ENCODE data around the gene TRIM72. TPM values are rescaled to one million over a fixed set of nuclear protein-coding genes. Genes with fewer than 3 reads are reported as not detected.
"Not testable (repeated sequence)": the region's sequence is repeated elsewhere in the genome, so short reads cannot be mapped to it uniquely, and the experiment has no call there.

TRIM72 gene
- total RNA-seq, 2 donors from 2014 or later: 0.08 TPM; not detected in 1

DNA sequence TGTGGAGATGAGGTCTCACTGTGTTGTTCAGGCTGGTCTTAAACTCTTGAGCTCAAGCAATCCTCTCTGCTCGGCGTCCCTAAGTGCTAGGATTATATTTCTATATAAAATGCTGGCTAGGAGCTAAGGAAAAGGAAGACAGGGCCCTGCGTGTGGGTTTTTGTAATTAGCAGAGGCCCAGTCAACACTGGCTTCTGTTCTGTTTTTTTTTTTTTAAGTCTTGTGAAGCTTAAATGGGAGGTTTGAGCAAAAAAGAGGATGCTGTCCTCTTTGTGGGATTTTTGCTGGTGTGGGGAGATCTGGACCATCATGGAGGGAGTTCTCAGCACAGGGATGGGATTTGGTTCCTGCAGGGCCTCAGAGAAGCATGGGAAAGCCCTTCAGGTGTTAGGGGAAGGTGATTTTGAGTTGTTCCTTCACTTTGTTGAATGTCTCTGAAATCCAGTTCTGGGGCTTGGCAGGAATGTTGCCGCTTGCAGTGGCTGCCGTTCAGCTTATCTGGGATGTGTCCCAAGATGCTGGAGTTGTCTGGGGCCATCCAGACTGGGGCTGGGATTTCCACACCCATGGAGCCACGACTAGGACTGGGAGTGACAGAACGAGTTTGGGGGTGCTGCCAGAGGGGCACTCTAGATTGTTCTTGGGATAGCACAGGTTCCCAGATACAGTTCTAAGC is 15.6 kb upstream of the TRIM72 start:
- peaks cover 64% of the 10 kb centered on the region for H3K36me3 Mint-ChIP-seq (ENCODE audit: low read depth)
- no peak overlapping the region for H3K4me3 Mint-ChIP-seq
- H3K27ac Mint-ChIP-seq: no peak overlapping the region
- ATAC-seq (replicated peaks): no peak
- peaks cover 39% of the 10 kb centered on the region for H3K4me1 Mint-ChIP-seq
- H3K27me3 Mint-ChIP-seq: no peaks in the 10 kb centered on the region
- H3K9me3 Mint-ChIP-seq: no peaks in the 10 kb centered on the region

DNA sequence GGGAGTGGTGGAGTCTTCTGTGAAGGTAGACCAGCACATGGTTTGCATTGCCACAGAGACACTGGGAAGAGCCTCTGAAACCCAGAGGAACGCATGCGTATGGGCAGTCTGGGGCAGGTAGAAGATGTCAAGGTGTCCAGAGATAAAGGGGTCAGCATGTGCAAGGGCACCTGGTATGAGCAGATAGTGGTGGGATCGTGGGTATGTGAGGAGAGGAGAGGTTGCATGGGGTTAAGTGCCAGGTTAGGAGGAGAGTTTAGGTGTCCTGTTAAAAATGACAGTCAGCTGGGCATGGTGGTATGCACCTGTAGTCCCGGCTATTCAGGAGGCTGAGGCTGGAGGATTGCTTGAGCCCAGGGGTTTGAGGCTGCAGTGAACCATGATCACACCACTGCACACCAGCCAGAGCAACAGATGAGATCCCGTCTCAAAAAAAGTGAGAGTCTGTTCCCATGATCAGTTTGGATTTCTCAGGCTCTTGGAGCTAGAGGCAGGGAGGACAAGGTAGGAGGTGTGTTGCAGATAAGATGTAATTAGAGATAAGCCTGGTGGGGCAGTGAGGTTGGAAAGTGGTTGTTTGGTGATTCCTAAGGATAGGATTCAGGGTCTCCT is 14.4 kb upstream of the TRIM72 start:
- Mint-ChIP-seq H3K4me3 (peak overlapping the region; percentile 32), H3K36me3 (ENCODE audit: low read depth) (peaks cover 52% of the 10 kb centered on the region), H3K9me3 (no peaks in the 10 kb centered on the region), H3K4me1 (peaks cover 32% of the 10 kb centered on the region), H3K27me3 (no peaks in the 10 kb centered on the region), H3K27ac (peak overlapping the region; percentile 70)
- ATAC-seq (replicated peaks): no peak

DNA sequence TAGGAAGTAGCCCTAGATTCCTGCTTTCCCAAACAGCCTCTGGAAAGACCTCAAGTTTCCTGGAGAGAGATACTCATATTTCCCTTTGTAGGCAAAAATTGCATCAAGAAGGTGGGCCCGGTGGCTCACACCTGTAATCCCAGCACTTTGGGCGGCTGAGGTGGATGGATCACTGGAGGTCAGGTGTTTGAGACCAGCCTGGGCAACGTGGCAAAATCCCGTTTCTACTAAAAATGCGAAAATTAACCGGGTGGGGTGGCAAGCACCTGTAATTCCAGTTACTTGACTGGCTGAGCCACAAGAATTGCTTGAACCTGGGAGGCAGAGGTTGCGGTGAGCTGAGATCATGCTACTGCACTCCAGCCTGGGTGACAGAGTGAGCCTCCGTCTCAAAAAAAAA is 13.8 kb upstream of the TRIM72 start:
- Mint-ChIP-seq H3K36me3 (ENCODE audit: low read depth) (peaks cover 46% of the 10 kb centered on the region), H3K27ac (peak overlapping the region; percentile 70), H3K4me1 (peaks cover 32% of the 10 kb centered on the region), H3K4me3 (peak overlapping the region; percentile 32)
- H3K27me3 Mint-ChIP-seq; ATAC-seq (replicated peaks); H3K9me3 Mint-ChIP-seq: not testable (repeated sequence)

DNA sequence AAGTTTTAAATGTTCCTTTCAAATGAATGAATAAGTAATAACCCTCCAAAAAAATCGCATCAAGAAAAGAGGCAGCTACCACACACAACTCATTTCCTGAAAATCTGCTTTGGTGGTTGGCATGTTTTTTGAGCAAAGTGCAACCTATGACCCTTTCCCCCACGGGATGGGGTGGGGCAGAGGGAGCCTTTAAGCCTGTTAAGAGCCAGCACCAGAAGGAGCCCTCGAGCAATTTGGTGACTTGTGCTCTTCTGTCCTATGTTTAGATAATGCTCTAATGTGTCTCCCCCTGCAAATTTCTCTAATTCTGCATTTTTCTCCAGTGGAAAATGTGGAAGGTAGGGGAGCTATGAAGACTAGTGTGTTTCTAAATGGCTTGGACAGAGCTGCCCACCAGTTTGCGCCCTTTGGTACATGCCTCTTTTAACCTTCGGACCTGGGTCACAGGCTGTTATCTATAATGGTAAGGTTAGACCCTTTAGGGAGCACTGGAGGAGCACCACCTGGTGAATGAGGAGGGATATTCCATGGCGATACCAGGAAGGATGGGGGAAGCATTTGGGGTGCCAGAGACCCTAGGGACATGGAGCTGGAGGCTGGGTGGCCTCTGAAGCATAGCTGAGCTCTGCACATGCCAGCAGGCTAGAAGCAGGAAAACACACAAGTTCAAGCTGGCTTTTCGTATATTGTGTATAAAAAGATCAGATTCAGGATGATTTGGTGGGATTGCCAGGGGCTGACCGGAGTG is 12.9 kb upstream of the TRIM72 start:
- no peaks in the 10 kb centered on the region for H3K9me3 Mint-ChIP-seq
- peak overlapping the region; percentile 69 for H3K27ac Mint-ChIP-seq
- peaks cover 32% of the 10 kb centered on the region for H3K4me1 Mint-ChIP-seq
- peaks cover 37% of the 10 kb centered on the region for H3K36me3 Mint-ChIP-seq (ENCODE audit: low read depth)
- H3K4me3 Mint-ChIP-seq: peak overlapping the region; percentile 81
- peak; percentile 69 for ATAC-seq (replicated peaks)
- H3K27me3 Mint-ChIP-seq: no peaks in the 10 kb centered on the region

DNA sequence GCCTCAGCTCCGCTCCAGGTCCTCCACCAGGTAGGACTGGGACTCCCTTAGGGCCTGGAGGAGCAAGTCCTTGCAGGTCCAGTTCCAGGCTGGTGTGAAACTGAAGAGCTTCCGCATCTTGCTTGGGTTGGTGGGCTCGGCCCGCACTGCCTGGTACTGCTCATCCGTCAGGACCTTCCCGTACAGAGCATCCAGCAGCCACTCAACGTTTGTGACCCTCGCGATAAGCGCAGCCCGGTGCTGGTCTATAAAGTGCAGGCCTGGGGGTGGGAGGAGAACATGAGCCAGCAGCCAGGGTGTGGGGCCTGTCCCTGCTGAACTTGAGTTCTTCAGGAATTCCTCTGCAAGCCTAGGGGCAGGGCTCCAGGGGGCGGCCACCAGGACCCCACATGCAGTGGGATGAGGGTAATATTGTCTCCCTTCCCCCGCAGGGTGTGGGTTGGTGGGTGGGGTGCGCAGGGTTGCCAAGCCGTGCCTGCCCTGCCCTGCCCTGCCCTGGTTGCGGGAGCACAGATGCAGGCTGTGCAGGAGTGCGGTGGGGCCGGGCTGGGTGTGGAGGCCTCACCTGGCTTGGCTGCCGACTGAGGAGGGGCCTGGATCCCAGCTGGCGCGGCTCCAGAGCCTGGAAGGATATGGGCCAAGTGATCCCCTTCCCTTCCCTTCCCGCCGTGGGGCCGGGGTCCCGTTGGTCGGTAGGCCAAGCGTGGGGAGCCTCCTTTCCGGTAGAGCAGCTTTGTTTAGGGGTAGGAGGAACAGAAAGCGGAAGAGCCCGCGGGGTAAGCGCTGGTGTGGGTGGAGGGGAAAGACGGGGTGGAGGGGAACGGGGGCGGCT is 12.1 kb upstream of the TRIM72 start:
- ATAC-seq (replicated peaks): peak; percentile 57
- H3K9me3 Mint-ChIP-seq: no peaks in the 10 kb centered on the region

DNA sequence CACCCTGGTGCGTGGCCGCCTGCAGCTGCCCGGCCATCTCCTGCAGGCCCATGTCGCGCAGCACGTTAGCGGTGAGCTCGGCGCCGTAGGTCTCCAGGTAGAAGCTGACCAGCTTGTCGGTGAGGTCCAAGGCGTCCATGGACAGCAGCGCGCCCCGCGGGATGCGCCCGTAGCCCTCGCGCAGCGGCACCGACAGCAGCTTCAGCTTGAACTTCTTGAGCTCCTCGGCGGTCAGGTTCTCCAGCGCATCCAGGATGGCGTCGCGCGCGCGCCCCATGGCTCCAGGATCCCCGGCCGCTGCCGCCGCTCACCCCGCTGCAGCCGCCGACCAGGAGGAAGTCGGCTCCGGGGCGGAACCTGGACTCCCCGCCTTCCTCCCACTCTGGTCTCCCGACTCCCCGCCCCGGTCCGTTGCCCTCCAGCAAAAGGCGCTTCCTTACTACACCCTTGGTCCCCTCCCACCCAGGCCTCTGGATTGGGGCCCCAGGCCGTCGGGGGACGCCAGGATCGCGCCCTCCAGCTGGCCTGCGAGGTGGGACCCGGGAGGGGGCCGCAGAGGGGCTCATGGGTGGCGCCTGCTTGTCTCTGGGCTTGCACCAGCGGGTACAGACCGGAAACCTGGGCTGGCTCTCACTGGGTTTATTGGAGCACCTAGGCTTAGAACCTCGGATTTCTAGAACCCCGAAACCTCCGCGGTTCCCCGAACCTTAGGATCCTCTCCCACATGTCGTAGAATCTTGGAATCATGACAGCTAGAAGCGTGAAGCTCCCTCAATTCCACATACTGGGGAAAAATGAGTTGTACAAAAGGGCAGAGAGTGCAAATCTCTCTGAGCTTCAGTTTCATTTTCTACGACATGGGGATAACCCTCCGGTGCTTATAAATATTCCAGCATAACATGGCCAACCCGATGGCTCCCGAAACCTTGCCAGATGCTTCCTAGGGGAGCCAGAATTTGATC is 11.2 kb upstream of the TRIM72 start, which contains the start of gene PYCARD:
Gene PYCARD (minus strand): TSS at position 347 of the 962 bp plus-strand sequence. CDS start 70 bp downstream, at position 277.
- peak; percentile 33 for ATAC-seq (replicated peaks)
- Mint-ChIP-seq H3K9me3 (no peaks in the 10 kb centered on the region), H3K27ac (peak within 1 kb of the TSS; percentile 69), H3K4me3 (peak within 1 kb of the TSS; percentile 81), H3K4me1 (peaks cover 32% of the 10 kb centered on the region), H3K36me3 (ENCODE audit: low read depth) (peaks cover 22% of the 10 kb centered on the region), H3K27me3 (no peaks in the 10 kb centered on the region)

More for the DNA sequence above, 12.1 kb upstream of the TRIM72 start:
- Mint-ChIP-seq H3K36me3 (ENCODE audit: low read depth) (peaks cover 29% of the 10 kb centered on the region), H3K4me3 (peak overlapping the region; percentile 81), H3K4me1 (peaks cover 32% of the 10 kb centered on the region), H3K27ac (peak overlapping the region; percentile 69), H3K27me3 (no peaks in the 10 kb centered on the region)

DNA sequence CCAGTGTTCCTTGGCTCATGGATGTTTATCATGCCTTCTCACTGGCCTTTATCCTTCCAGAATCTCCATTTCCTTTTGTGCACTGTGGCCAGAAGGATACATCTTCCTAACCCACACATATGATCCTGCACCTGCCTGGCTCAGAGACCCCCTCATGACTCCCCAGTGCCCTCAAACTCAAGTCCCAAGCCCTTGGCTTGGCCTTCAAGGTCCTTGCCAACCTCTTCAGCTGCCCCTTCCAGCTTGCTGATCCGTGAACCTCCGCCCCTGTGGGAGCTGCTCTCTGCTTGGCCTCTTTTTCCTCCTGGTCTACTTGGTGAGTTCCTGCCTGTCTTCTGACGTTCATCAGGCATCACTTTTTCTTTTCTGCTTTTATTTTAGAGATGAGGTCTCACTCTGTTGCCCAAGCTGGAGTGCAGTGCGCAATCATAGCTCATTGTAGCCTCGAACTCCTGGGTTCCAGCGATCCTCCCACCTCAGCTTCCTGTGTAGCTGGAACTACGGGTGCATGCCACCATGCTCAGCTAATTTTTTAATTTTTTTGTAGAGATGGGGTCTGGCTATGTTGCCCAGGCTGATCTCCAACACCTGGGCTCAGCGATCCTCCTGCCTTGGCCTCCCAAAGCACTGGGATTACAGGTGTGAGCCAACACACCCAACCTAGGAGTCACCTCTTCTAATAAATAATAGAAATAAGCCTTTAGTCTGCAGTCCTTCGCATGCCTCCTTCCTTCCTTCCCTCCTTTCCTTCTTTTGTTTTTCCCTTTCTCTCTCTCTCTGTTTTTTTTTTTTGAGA is 8.8 kb upstream of the TRIM72 start:
- H3K4me1 Mint-ChIP-seq: peaks cover 16% of the 10 kb centered on the region
- peaks cover under 1% of the 10 kb centered on the region for H3K36me3 Mint-ChIP-seq (ENCODE audit: low read depth)
- no peaks in the 10 kb centered on the region for H3K9me3 Mint-ChIP-seq
- no peak for ATAC-seq (replicated peaks)
- H3K27me3 Mint-ChIP-seq: no peaks in the 10 kb centered on the region
- H3K4me3 Mint-ChIP-seq: no peak overlapping the region
- peak overlapping the region; percentile 72 for H3K27ac Mint-ChIP-seq

DNA sequence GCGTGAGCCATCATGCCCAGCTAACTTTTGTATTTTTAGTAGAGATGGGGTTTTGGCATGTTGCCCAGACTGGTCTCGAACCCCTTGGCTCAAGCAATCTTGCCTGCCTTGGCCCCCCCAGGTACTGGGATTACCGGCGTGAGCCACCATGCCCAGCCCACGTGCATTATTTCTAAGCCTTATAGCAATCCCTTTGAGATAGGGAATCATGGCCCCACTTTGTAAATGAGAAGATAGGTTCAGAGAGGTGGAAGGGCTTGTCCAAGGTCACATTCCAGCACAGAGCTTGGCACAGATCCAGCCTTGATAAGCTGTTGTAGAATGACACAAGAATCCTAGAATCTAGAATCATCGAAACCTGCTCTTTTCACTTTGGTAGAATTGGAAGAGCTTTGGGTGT is 7.1 kb upstream of the TRIM72 start:
- Mint-ChIP-seq H3K9me3 (no peaks in the 10 kb centered on the region), H3K27ac (peak overlapping the region; percentile 7), H3K36me3 (ENCODE audit: low read depth) (no peaks in the 10 kb centered on the region), H3K4me3 (no peak overlapping the region), H3K27me3 (no peaks in the 10 kb centered on the region), H3K4me1 (peaks cover 10% of the 10 kb centered on the region)
- ATAC-seq (replicated peaks): no peak

DNA sequence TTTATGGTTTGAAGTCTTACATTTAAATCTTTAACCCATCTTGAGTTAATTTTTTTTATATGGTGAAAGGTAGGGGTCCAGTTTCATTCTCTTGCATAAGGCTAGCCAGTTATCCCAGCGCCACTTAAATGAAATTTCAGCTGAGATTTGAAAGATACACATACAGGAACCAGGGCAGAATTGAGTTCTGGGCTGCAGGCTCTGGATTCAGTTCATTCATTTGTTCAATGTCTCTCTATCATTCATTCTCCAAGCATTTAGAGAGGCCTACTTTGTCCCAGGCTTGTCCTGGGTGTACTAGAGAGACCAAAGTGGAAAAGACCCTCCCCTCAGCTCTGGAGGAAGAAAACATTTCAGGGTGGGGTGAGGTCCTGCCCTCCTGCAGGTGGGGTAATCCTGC is 577 bp upstream of the TRIM72 start:
- peaks cover 10% of the 10 kb centered on the region for H3K4me1 Mint-ChIP-seq
- peaks cover 18% of the 10 kb centered on the region for H3K27me3 Mint-ChIP-seq
- no peak overlapping the region for H3K27ac Mint-ChIP-seq
- H3K36me3 Mint-ChIP-seq (ENCODE audit: low read depth): no peaks in the 10 kb centered on the region
- H3K9me3 Mint-ChIP-seq: no peaks in the 10 kb centered on the region
- no peak for ATAC-seq (replicated peaks)
- H3K4me3 Mint-ChIP-seq: no peak overlapping the region

DNA sequence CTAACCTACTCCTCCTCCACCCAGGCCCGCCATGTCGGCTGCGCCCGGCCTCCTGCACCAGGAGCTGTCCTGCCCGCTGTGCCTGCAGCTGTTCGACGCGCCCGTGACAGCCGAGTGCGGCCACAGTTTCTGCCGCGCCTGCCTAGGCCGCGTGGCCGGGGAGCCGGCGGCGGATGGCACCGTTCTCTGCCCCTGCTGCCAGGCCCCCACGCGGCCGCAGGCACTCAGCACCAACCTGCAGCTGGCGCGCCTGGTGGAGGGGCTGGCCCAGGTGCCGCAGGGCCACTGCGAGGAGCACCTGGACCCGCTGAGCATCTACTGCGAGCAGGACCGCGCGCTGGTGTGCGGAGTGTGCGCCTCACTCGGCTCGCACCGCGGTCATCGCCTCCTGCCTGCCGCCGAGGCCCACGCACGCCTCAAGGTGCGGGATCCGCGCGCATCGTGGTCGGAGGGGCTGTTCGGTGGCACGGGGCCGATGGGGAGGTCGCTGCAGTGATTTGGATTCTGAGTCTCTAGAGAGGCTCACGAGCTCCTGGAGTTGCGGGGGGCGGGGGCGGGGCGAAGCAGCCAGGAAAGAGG is 878 bp downstream of the TRIM72 start:
- no peak for ATAC-seq (replicated peaks)
- no peaks in the 10 kb centered on the region for H3K9me3 Mint-ChIP-seq

DNA sequence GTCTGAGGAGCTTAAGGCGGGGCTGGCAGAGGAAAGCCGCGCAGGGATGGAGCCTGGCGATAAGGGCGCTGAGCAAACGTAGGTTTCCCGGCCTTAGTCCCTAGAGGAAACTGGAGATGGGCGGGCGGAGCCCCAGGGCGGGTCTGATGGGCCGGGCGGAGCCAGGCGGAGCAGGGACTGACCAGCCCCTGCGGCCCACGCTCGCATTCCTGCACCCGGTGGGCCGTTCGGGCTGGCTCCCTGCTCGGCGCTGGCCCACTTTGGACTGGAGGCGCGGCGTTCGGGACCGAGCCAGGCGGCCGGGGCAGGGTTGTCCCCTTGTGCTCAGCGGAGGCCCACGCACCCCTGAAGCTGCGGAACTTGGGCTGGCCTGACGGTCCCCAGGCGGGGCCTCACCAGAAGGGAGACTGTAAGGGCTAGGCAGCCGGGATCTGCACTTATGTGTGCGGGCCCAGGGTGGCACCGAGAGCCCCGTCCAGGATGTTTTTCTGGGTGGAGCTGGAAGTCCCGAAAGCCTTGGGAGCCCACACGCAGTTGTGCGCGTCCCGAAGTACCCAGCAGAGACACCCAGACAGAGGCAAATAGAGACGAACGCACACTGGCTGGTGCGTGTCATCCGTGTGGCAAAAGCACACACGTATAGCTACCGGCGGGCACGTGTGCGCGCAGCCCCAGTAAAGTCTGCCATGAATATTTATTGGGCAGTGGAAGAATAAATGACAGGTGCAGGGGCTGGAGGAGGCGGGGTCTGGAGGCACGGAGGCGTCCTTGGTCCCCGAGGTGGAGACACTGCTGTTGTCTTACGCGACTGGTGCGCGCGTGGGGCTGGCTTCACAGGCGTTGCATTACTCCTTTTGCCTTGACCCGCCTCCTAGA is 1.6 kb downstream of the TRIM72 start:
- H3K9me3 Mint-ChIP-seq: no peaks in the 10 kb centered on the region
- no peaks in the 10 kb centered on the region for H3K36me3 Mint-ChIP-seq (ENCODE audit: low read depth)
- H3K4me1 Mint-ChIP-seq: peaks cover 10% of the 10 kb centered on the region
- no peak overlapping the region for H3K27ac Mint-ChIP-seq
- ATAC-seq (replicated peaks): peak; percentile 60
- H3K4me3 Mint-ChIP-seq: peak overlapping the region; percentile 80
- peaks cover 25% of the 10 kb centered on the region for H3K27me3 Mint-ChIP-seq

More for the DNA sequence above, 878 bp downstream of the TRIM72 start:
- no peaks in the 10 kb centered on the region for H3K36me3 Mint-ChIP-seq (ENCODE audit: low read depth)
- H3K4me3 Mint-ChIP-seq: peak overlapping the region; percentile 80
- H3K27me3 Mint-ChIP-seq: peaks cover 25% of the 10 kb centered on the region
- H3K27ac Mint-ChIP-seq: no peak overlapping the region
- peaks cover 10% of the 10 kb centered on the region for H3K4me1 Mint-ChIP-seq
